ENCODE measurements around the gene GLCCI1. TPM values are rescaled to one million over a fixed set of nuclear protein-coding genes. Genes with fewer than 3 reads are reported as not detected.

GLCCI1 gene
- total RNA-seq, 1 experiment from 2014 or later: 4.6 TPM

GRCh38 chr7:7948232-7948631 is 20.4 kb upstream of the GLCCI1 start:
- H3K9me3 ChIP-seq (ENCODE audit: control insufficient read depth in 1 of 2, insufficient read depth in 1 of 2, low read depth in 1 of 2, low read length in 2 of 2): no peaks in the 10 kb centered on the region
- no peak overlapping the region for H3K9ac ChIP-seq (ENCODE audit: low read length)
- no peaks in the 10 kb centered on the region for H4K20me1 ChIP-seq (ENCODE audit: insufficient read depth)
- no peak overlapping the region for H3K4me2 ChIP-seq (ENCODE audit: low read length)
- ATAC-seq (no peak), DNase-seq (ENCODE audit: low read depth, low spot score) (no peak)
- POLR2A ChIA-PET: no interaction called here
- no peaks in the 10 kb centered on the region for H3K79me2 ChIP-seq (ENCODE audit: insufficient read depth, low read length)
- H2AFZ ChIP-seq (ENCODE audit: low read depth, low read length, poor library complexity, severe bottlenecking): no peak overlapping the region
- no peaks in the 10 kb centered on the region for H3K36me3 ChIP-seq (ENCODE audit: control insufficient read depth in 1 of 2, insufficient read depth in 2 of 2, low read length in 2 of 2)
- BruUV-seq (replicated peaks): no TSS peak
- TF ChIP-seq SIN3A (IDR thresholded peaks at IDR 0.05; ENCODE audit: low read depth): no peak
- no peak for TF ChIP-seq EZH2phosphoT487 (IDR thresholded peaks at IDR 0.05; ENCODE audit: borderline replicate concordance)
- no peak for TF ChIP-seq RAD21 (IDR thresholded peaks at IDR 0.05; ENCODE audit: low read depth)
- no peak for TF ChIP-seq ZFX (IDR thresholded peaks at IDR 0.05)
- TF ChIP-seq TCF7L2 (IDR thresholded peaks at IDR 0.05; ENCODE audit: borderline replicate concordance, extremely low read depth, insufficient read depth, insufficient read length): no peak
- H3K9me2 ChIP-seq (ENCODE audit: insufficient read depth): no peaks in the 10 kb centered on the region
- no peak overlapping the region for H3K4me3 ChIP-seq (replicated peaks in 1 of 2; ENCODE audit: low read depth in 1 of 2, low read length in 2 of 2)
- no peaks in the 10 kb centered on the region for H3K4me1 ChIP-seq (ENCODE audit: control insufficient read depth in 1 of 2, insufficient read depth in 2 of 2, low read length in 2 of 2)
- CTCF ChIA-PET: no interaction called here
- no peaks in the 10 kb centered on the region for H3K27me3 ChIP-seq (ENCODE audit: insufficient read depth, low read length)
- H3K27ac ChIP-seq (ENCODE audit: low read depth, low read length): no peak overlapping the region
- intact Hi-C loops (cut with micrococcal nuclease): no loop called here
- RAD21 ChIA-PET (ENCODE audit: low non-redundant PET in 1 of 2, low total read pairs in 2 of 2, uncharacterized antibody in 2 of 2, unreplicated experiment in 2 of 2): no interaction called here

GRCh38 chr7:7953806-7954205 is 14.8 kb upstream of the GLCCI1 start:
- RAD21 ChIA-PET (ENCODE audit: low non-redundant PET in 1 of 2, low total read pairs in 2 of 2, uncharacterized antibody in 2 of 2, unreplicated experiment in 2 of 2): no interaction called here
- H3K9ac ChIP-seq (ENCODE audit: low read length): no peak overlapping the region
- no peaks in the 10 kb centered on the region for H3K79me2 ChIP-seq (ENCODE audit: insufficient read depth, low read length)
- CTCF ChIA-PET: no interaction called here
- H3K4me2 ChIP-seq (ENCODE audit: low read length): no peak overlapping the region
- H3K9me3 ChIP-seq (ENCODE audit: control insufficient read depth in 1 of 2, insufficient read depth in 1 of 2, low read depth in 1 of 2, low read length in 2 of 2): no peaks in the 10 kb centered on the region
- H3K27me3 ChIP-seq (ENCODE audit: insufficient read depth, low read length): no peaks in the 10 kb centered on the region
- H3K4me1 ChIP-seq (ENCODE audit: control insufficient read depth in 1 of 2, insufficient read depth in 2 of 2, low read length in 2 of 2): 0 out of 4 replicates have a peak, but pooled peaks cover 0 to 5% of the 10 kb centered on the region in 2 experiments
- H3K4me3 ChIP-seq (replicated peaks in 1 of 2; ENCODE audit: low read depth in 1 of 2, low read length in 2 of 2): no peak overlapping the region
- no peaks in the 10 kb centered on the region for H4K20me1 ChIP-seq (ENCODE audit: insufficient read depth)
- ATAC-seq (no peak), DNase-seq (ENCODE audit: low read depth, low spot score) (no peak)
- no TSS peak for BruUV-seq (replicated peaks)
- H3K9me2 ChIP-seq (ENCODE audit: insufficient read depth): no peaks in the 10 kb centered on the region
- intact Hi-C loops (cut with micrococcal nuclease): no loop called here
- H3K27ac ChIP-seq (ENCODE audit: low read depth, low read length): no peak overlapping the region
- H3K36me3 ChIP-seq (ENCODE audit: control insufficient read depth in 1 of 2, insufficient read depth in 2 of 2, low read length in 2 of 2): no peaks in the 10 kb centered on the region
- POLR2A ChIA-PET: no interaction called here
- H2AFZ ChIP-seq (ENCODE audit: low read depth, low read length, poor library complexity, severe bottlenecking): no peak overlapping the region
- TF ChIP-seq CTCF (IDR thresholded peaks at IDR 0.05 in 2 of 3, conservative IDR thresholded peaks at IDR 0.05 in 1 of 3; ENCODE audit: borderline replicate concordance in 1 of 3, insufficient read depth in 1 of 3, low read depth in 2 of 3, low read length in 2 of 3) (no peak), POLR2A (IDR thresholded peaks at IDR 0.05; ENCODE audit: borderline replicate concordance, extremely low read depth, insufficient read depth, insufficient read length) (no peak), SRF (IDR thresholded peaks at IDR 0.05; ENCODE audit: low read depth) (no peak), RAD21 (IDR thresholded peaks at IDR 0.05; ENCODE audit: low read depth) (no peak), POLR2AphosphoS5 (IDR thresholded peaks at IDR 0.05; ENCODE audit: low read depth, low read length) (no peak), CBX3 (IDR thresholded peaks at IDR 0.05; ENCODE audit: low read depth) (no peak), YY1 (IDR thresholded peaks at IDR 0.05; ENCODE audit: extremely low read depth, insufficient replicate concordance, low read depth, low read length) (no peak), JUND (IDR thresholded peaks at IDR 0.05) (no peak), ZFX (IDR thresholded peaks at IDR 0.05) (no peak), ZBTB33 (IDR thresholded peaks at IDR 0.05; ENCODE audit: extremely low read depth, insufficient replicate concordance, low read length) (no peak), ZNF274 (IDR thresholded peaks at IDR 0.05; ENCODE audit: low read depth, low read length) (no peak), CEBPB (IDR thresholded peaks at IDR 0.05; ENCODE audit: low read depth) (no peak), TCF7L2 (IDR thresholded peaks at IDR 0.05; ENCODE audit: borderline replicate concordance, extremely low read depth, insufficient read depth, insufficient read length) (no peak)

Data from HCT116 (cell line).